ENCODE results near the gene MANBA.
A peak's percentile ranks its signal among the peaks of the same experiment; 100 is the strongest.

The MANBA gene

DNA sequence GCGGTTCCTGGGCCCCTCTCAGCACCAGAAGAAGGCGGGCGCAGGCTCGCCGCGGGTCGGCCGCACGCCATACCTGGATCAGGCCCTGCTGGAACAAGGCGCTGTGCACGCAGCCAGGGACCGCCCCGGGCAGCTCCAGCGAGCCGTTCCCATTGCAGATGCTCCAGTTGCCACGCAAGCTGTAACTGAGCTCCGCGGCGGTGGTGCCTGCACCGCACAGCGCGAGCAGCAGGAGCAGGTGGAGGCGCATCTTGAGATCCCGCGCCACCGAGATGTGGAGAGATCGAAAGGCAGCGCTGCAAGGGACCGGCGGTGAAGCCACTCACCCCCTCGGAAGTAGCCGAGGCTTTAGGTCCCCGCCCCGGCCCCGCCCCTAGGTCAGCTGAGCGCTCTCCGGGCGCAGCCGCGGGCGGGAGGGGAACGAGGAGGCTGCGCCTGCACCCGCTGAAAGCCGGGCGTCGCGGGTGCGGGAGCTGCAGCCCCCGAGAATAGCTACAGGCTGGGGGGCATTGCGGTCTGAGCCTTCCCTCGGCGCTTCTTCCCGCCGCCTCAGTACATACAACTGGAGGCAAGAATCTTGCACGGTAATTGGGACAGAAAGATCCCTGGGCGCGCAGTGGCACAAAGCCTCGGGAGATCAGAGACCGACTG, at the start of gene MANBA:
TSS of gene MANBA (minus strand) at position 324 of the 651 bp plus-strand sequence. CDS start at position 250, 74 bp downstream.
- Histone ChIP-seq H3K9me3 (ENCODE audit: control insufficient read depth, insufficient read depth, low read length) (no peaks in the 10 kb centered on the region; the same call in 1 of the 2 replicates), H3K4me3 (ENCODE audit: low read length) (peak within 1 kb of the TSS; percentile 70), H3K27me3 (ENCODE audit: control insufficient read depth, insufficient read depth, low read length) (peaks cover 2% of the 10 kb centered on the region), H3K4me1 (ENCODE audit: control insufficient read depth, insufficient read depth, low read length) (no peaks in the 10 kb centered on the region), H3K27ac (ENCODE audit: low read length) (no peak within 1 kb of the TSS), H3K36me3 (ENCODE audit: control insufficient read depth, insufficient read depth, low read length) (no peaks in the 10 kb centered on the region)
- WGBS (ENCODE audit: insufficient coverage, insufficient read length), result no CpG with 5 or more reads among the region's 60 CpGs
- DNase-seq (ENCODE audit: low read depth, low spot score), result peak; percentile 41

- no peaks in the 10 kb centered on the region for H3K4me1 ChIP-seq (ENCODE audit: control insufficient read depth, insufficient read depth, low read length)
- DNase-seq (ENCODE audit: low read depth, low spot score), result no peak
- WGBS (ENCODE audit: insufficient coverage, insufficient read length), result no CpG with 5 or more reads among the region's 2 CpGs
- no peaks in the 10 kb centered on the region for H3K27me3 ChIP-seq (ENCODE audit: control insufficient read depth, insufficient read depth, low read length)
- no peak overlapping the region for H3K4me3 ChIP-seq (ENCODE audit: low read length)
- peaks cover 3% of the 10 kb centered on the region; the same call in 1 of the 2 replicates for H3K36me3 ChIP-seq (ENCODE audit: control insufficient read depth, insufficient read depth, low read length)
- no peaks in the 10 kb centered on the region for H3K9me3 ChIP-seq (ENCODE audit: control insufficient read depth, insufficient read depth, low read length)
- no peak overlapping the region for H3K27ac ChIP-seq (ENCODE audit: low read length)
These were observed 48.9 kb upstream of the MANBA start for GRCh38 chr4:102809691-102810090.

GRCh38 chr4:102809190-102809589, 48.4 kb upstream of the MANBA start:
- H3K9me3 ChIP-seq (ENCODE audit: control insufficient read depth, insufficient read depth, low read length), result no peaks in the 10 kb centered on the region
- H3K27me3 ChIP-seq (ENCODE audit: control insufficient read depth, insufficient read depth, low read length), result no peaks in the 10 kb centered on the region
- no peaks in the 10 kb centered on the region for H3K4me1 ChIP-seq (ENCODE audit: control insufficient read depth, insufficient read depth, low read length)
- no peak overlapping the region for H3K27ac ChIP-seq (ENCODE audit: low read length)
- no peak overlapping the region for H3K4me3 ChIP-seq (ENCODE audit: low read length)
- H3K36me3 ChIP-seq (ENCODE audit: control insufficient read depth, insufficient read depth, low read length), result peaks cover 5% of the 10 kb centered on the region; the same call in 1 of the 2 replicates
- DNase-seq (ENCODE audit: low read depth, low spot score), result no peak
- WGBS (ENCODE audit: insufficient coverage, insufficient read length), result no CpG with 5 or more reads among the region's 3 CpGs

- Histone ChIP-seq H3K27me3 (ENCODE audit: control insufficient read depth, insufficient read depth, low read length) (no peaks in the 10 kb centered on the region), H3K36me3 (ENCODE audit: control insufficient read depth, insufficient read depth, low read length) (peaks cover 7% of the 10 kb centered on the region; the same call in 1 of the 2 replicates), H3K4me1 (ENCODE audit: control insufficient read depth, insufficient read depth, low read length) (no peaks in the 10 kb centered on the region), H3K9me3 (ENCODE audit: control insufficient read depth, insufficient read depth, low read length) (no peaks in the 10 kb centered on the region), H3K27ac (ENCODE audit: low read length) (no peak overlapping the region), H3K4me3 (ENCODE audit: low read length) (no peak overlapping the region)
- DNase-seq (ENCODE audit: low read depth, low spot score), result no peak
- WGBS (ENCODE audit: insufficient coverage, insufficient read length), result no CpG with 5 or more reads among the region's 2 CpGs
These were observed 47.2 kb upstream of the MANBA start for GRCh38 chr4:102808009-102808408.

- DNase-seq (ENCODE audit: low read depth, low spot score), result no peak
- Histone ChIP-seq H3K27ac (ENCODE audit: low read length) (no peak overlapping the region), H3K4me3 (ENCODE audit: low read length) (no peak overlapping the region), H3K9me3 (ENCODE audit: control insufficient read depth, insufficient read depth, low read length) (no peaks in the 10 kb centered on the region), H3K4me1 (ENCODE audit: control insufficient read depth, insufficient read depth, low read length) (no peaks in the 10 kb centered on the region), H3K27me3 (ENCODE audit: control insufficient read depth, insufficient read depth, low read length) (no peaks in the 10 kb centered on the region), H3K36me3 (ENCODE audit: control insufficient read depth, insufficient read depth, low read length) (peaks cover 7% of the 10 kb centered on the region; the same call in 1 of the 2 replicates)
- WGBS (ENCODE audit: insufficient coverage, insufficient read length), result no CpG with 5 or more reads among the region's 1 CpG
These were observed 46.6 kb upstream of the MANBA start for GRCh38 chr4:102807345-102807744.

GRCh38 chr4:102799816-102800215, 39.0 kb upstream of the MANBA start:
- Histone ChIP-seq H3K9me3 (ENCODE audit: control insufficient read depth, insufficient read depth, low read length) (no peaks in the 10 kb centered on the region), H3K27ac (ENCODE audit: low read length) (no peak overlapping the region), H3K4me3 (ENCODE audit: low read length) (no peak overlapping the region), H3K27me3 (ENCODE audit: control insufficient read depth, insufficient read depth, low read length) (no peaks in the 10 kb centered on the region), H3K4me1 (ENCODE audit: control insufficient read depth, insufficient read depth, low read length) (no peaks in the 10 kb centered on the region), H3K36me3 (ENCODE audit: control insufficient read depth, insufficient read depth, low read length) (peaks cover 6% of the 10 kb centered on the region; the same call in 1 of the 2 replicates)
- no CpG with 5 or more reads among the region's 2 CpGs for WGBS (ENCODE audit: insufficient coverage, insufficient read length)
- no peak for DNase-seq (ENCODE audit: low read depth, low spot score)

- H3K4me1 ChIP-seq (ENCODE audit: control insufficient read depth, insufficient read depth, low read length), result no peaks in the 10 kb centered on the region
- H3K36me3 ChIP-seq (ENCODE audit: control insufficient read depth, insufficient read depth, low read length), result no peaks in the 10 kb centered on the region; the same call in 1 of the 2 replicates
- H3K4me3 ChIP-seq (ENCODE audit: low read length), result no peak overlapping the region
- H3K27ac ChIP-seq (ENCODE audit: low read length), result no peak overlapping the region
- no peaks in the 10 kb centered on the region for H3K27me3 ChIP-seq (ENCODE audit: control insufficient read depth, insufficient read depth, low read length)
- H3K9me3 ChIP-seq (ENCODE audit: control insufficient read depth, insufficient read depth, low read length), result no peaks in the 10 kb centered on the region
- WGBS (ENCODE audit: insufficient coverage, insufficient read length), result no CpG with 5 or more reads among the region's 2 CpGs
- no peak for DNase-seq (ENCODE audit: low read depth, low spot score)
These were observed 34.2 kb upstream of the MANBA start for GRCh38 chr4:102794999-102795398.

DNA sequence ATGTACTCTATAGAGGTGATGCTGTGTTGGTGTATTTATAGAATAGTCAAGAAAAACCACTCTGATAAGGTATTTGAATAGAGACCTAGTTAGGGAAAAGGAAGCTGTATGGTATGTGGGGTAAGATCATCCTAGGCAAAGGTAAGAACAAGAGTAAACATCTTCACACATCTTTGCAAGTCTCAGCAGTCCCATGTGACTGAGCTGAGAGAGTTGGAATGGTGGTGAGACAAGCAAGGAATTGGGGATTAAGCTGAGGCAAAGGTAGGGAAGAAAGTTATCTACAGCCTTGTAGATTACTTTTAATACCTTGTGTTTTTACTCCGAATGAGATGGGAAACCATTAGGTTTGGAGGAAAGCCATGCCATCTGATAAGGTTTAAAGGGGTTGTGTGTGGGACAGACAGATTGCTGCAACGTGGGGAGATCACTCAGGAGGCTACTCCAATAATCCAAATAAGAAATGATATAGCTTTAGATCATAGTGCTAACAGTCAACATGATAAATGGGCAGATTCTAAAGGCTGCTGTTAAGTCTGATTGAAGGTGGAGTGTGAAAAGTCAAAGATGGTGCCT, 31.7 kb upstream of the MANBA start:
- no peaks in the 10 kb centered on the region for H3K27me3 ChIP-seq (ENCODE audit: control insufficient read depth, insufficient read depth, low read length)
- H3K4me3 ChIP-seq (ENCODE audit: low read length), result no peak overlapping the region
- H3K4me1 ChIP-seq (ENCODE audit: control insufficient read depth, insufficient read depth, low read length), result no peaks in the 10 kb centered on the region
- no peak overlapping the region for H3K27ac ChIP-seq (ENCODE audit: low read length)
- WGBS (ENCODE audit: insufficient coverage, insufficient read length), result no CpG with 5 or more reads among the region's 2 CpGs
- no peaks in the 10 kb centered on the region; the same call in 1 of the 2 replicates for H3K36me3 ChIP-seq (ENCODE audit: control insufficient read depth, insufficient read depth, low read length)
- DNase-seq (ENCODE audit: low read depth, low spot score), result no peak
- H3K9me3 ChIP-seq (ENCODE audit: control insufficient read depth, insufficient read depth, low read length), result no peaks in the 10 kb centered on the region

DNA sequence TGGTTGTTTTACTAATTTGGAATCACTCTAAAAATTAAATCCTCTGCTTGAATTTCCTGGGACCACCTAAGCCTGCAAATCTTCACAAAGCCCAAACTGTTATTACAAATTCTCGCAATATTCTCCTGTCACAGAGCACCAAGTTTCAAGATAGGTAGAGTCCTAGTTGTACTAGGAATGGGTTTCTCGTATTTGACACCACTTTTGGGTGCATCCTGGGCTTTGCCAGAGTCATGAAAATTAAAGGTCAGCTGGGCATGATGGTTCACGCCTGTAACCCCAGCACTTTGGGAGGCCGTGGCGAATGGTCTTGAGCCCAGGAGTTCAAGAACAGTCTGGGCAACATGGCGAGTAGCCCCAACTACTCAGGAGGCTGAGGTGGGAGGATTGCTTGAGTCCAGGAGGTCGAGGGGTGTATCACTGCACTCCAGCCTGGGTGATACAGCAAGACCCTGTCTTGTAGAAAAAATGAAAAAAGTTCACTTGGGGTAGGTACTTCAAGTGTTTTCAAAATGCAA, 30.6 kb upstream of the MANBA start:
- no peaks in the 10 kb centered on the region for H3K4me1 ChIP-seq (ENCODE audit: control insufficient read depth, insufficient read depth, low read length)
- DNase-seq (ENCODE audit: low read depth, low spot score), result no peak
- H3K36me3 ChIP-seq (ENCODE audit: control insufficient read depth, insufficient read depth, low read length), result no peaks in the 10 kb centered on the region; the same call in 1 of the 2 replicates
- no CpG with 5 or more reads among the region's 7 CpGs for WGBS (ENCODE audit: insufficient coverage, insufficient read length)
- no peak overlapping the region for H3K4me3 ChIP-seq (ENCODE audit: low read length)
- no peak overlapping the region for H3K27ac ChIP-seq (ENCODE audit: low read length)
- no peaks in the 10 kb centered on the region for H3K27me3 ChIP-seq (ENCODE audit: control insufficient read depth, insufficient read depth, low read length)
- H3K9me3 ChIP-seq (ENCODE audit: control insufficient read depth, insufficient read depth, low read length), result no peaks in the 10 kb centered on the region

GRCh38 chr4:102789317-102789717, 28.5 kb upstream of the MANBA start:
- DNase-seq (ENCODE audit: low read depth, low spot score), result no peak
- no peaks in the 10 kb centered on the region for H3K9me3 ChIP-seq (ENCODE audit: control insufficient read depth, insufficient read depth, low read length)
- H3K27ac ChIP-seq (ENCODE audit: low read length), result no peak overlapping the region
- H3K36me3 ChIP-seq (ENCODE audit: control insufficient read depth, insufficient read depth, low read length), result no peaks in the 10 kb centered on the region
- no peak overlapping the region for H3K4me3 ChIP-seq (ENCODE audit: low read length)
- no CpG with 5 or more reads among the region's 3 CpGs for WGBS (ENCODE audit: insufficient coverage, insufficient read length)
- H3K4me1 ChIP-seq (ENCODE audit: control insufficient read depth, insufficient read depth, low read length), result no peaks in the 10 kb centered on the region
- H3K27me3 ChIP-seq (ENCODE audit: control insufficient read depth, insufficient read depth, low read length), result no peaks in the 10 kb centered on the region
